OCI-LY3 (cell line): Measurements from ENCODE around the gene CCNB1.

Source experiments
- EZH2phosphoT487 ChIP-seq: fragments of 200-600 bp; shearing (Covaris generic); IDR thresholded peaks from 2 replicates; pipeline ENCODE4 v1.6.1; 2018; ENCODE audit warnings: antibody characterized with exemption, mixed run types, low read depth
- TF ChIP-seq, protein P1 (sequence below): fragments of 200-600, 300-600 bp; sonication (generic); IDR thresholded peaks from 2 replicates; pipeline ENCODE4 v1.5.1; 2014; ENCODE audit warnings: antibody characterized with exemption, low read length, low read depth

DNA sequence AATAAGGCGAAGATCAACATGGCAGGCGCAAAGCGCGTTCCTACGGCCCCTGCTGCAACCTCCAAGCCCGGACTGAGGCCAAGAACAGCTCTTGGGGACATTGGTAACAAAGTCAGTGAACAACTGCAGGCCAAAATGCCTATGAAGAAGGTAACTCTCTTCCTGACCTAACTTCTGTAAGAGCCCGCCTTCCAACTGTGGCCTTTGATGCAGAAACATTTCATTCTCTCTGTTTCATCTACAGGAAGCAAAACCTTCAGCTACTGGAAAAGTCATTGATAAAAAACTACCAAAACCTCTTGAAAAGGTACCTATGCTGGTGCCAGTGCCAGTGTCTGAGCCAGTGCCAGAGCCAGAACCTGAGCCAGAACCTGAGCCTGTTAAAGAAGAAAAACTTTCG, 979 bp downstream of the CCNB1 start:
- TF ChIP-seq EZH2phosphoT487 = no peak
- TF ChIP-seq, protein P1, sequence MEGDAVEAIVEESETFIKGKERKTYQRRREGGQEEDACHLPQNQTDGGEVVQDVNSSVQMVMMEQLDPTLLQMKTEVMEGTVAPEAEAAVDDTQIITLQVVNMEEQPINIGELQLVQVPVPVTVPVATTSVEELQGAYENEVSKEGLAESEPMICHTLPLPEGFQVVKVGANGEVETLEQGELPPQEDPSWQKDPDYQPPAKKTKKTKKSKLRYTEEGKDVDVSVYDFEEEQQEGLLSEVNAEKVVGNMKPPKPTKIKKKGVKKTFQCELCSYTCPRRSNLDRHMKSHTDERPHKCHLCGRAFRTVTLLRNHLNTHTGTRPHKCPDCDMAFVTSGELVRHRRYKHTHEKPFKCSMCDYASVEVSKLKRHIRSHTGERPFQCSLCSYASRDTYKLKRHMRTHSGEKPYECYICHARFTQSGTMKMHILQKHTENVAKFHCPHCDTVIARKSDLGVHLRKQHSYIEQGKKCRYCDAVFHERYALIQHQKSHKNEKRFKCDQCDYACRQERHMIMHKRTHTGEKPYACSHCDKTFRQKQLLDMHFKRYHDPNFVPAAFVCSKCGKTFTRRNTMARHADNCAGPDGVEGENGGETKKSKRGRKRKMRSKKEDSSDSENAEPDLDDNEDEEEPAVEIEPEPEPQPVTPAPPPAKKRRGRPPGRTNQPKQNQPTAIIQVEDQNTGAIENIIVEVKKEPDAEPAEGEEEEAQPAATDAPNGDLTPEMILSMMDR = no peak
